DLD1 (cell line): ENCODE results near the gene CFAP20.
"Not testable (repeated sequence)": the region's sequence is repeated elsewhere in the genome, so short reads cannot be mapped to it uniquely, and the experiment has no call there.

Source experiments
- in situ Hi-C: cut with HindIII; loops from 2 replicates; pipeline ENCODE4 v1.10.0; 2017; ENCODE audit warnings: low sequenced_read_pairs

CFAP20 gene

GRCh38 chr16:58098207-58099096, 30.7 kb downstream of the CFAP20 start:
- in situ Hi-C loops = no loop called here

DNA sequence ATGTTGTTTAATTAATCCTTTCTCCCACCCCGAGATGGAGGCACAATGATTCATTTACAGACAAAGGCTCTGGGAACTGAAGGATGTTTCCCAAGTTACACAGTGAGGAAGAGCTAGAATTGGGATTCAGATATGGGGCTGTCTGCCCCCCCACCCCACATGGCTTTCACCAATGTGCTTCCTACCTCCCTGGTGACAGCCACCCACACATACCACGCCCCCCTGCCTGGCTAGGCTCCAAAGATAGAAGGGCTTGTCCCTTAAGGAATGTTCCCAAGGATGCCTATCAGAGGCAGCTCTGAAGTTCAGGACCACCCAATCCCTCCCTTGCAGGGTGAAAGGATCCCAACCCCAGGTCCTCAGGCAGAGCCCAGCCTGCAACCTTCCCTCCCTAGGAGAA, 32.9 kb downstream of the CFAP20 start:
- in situ Hi-C loops = no loop called here

- in situ Hi-C loops = not testable (repeated sequence)
Measured at GRCh38 chr16:58095575-58095960, 33.6 kb downstream of the CFAP20 start.

DNA sequence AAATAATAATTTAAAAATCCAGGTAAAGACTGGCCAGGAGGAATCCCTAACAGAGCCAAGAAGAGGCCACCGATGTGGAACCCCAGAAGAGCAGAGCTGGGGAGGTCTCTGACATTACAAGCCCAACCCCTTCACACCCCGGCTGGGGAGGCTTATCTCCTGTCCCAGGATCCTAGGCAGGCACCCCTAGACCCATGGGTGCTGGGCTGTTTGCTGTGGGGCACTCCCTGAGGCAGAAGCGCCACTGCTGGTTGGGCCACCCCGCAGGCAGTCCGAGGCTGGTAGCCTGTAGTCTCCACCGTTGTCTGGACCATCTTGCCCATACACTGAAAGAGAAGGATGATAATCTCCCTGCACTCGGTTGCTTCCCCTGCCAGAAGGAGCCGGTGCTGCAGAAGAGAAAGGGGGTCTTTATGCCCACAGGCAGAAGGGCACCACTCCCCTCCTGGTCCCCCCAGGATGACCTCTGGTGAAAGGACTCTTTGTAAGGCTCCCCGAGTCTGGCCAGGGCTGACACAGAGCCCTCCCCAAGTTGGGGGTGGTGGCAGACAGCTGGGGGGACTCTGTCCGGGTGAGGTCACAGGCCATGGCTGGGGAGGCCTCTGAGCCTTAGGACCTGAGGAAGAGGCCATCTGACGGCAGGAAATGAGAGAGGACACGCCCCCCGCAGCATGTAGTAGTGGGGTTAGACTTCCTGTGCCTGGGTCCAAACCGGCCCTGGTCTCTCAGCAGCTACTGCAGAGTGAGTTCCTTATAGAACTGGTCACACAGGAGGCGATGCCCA, 34.2 kb downstream of the CFAP20 start:
- in situ Hi-C loops = no loop called here

- in situ Hi-C loops = no loop called here
Measured at GRCh38 chr16:58094026-58094425, 35.2 kb downstream of the CFAP20 start.

GRCh38 chr16:58090396-58090795, 38.8 kb downstream of the CFAP20 start:
- in situ Hi-C loops = not testable (repeated sequence)

- in situ Hi-C loops = no loop called here
Measured at GRCh38 chr16:58088091-58088490, 41.1 kb downstream of the CFAP20 start.

- in situ Hi-C loops = no loop called here
Measured at GRCh38 chr16:58087209-58087913, 41.8 kb downstream of the CFAP20 start.

GRCh38 chr16:58086381-58087208, 42.6 kb downstream of the CFAP20 start:
- in situ Hi-C loops = no loop called here

GRCh38 chr16:58085584-58086251, 43.5 kb downstream of the CFAP20 start:
- in situ Hi-C loops = no loop called here

GRCh38 chr16:58085171-58085570, 44.0 kb downstream of the CFAP20 start:
- in situ Hi-C loops = no loop called here

- in situ Hi-C loops = no loop called here
Measured at GRCh38 chr16:58084635-58085034, 44.5 kb downstream of the CFAP20 start.

GRCh38 chr16:58082381-58082780, 46.8 kb downstream of the CFAP20 start:
- in situ Hi-C loops = no loop called here

GRCh38 chr16:58080657-58081056, 48.5 kb downstream of the CFAP20 start:
- in situ Hi-C loops = not testable (repeated sequence)

DNA sequence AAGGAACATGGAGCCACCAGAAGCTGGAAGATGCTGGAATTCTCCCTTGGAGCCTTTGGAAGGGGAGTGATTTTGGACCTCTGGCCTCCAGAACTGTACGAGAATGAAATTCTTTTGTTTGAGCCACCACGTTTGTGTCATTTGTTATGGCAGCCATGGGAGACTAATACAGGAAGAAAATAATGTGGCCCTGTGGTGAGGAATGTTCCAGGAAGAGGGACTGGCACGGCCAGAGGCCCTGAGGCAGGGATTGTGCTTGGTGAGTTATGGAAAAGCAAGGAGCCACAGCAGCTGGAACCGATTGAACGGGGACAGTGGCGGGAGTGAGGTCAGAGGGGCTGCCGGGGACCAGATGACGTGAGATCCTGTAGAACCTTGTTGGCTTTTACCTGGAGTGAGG, 51.4 kb downstream of the CFAP20 start:
- in situ Hi-C loops = no loop called here

GRCh38 chr16:58076514-58076913, 52.7 kb downstream of the CFAP20 start:
- in situ Hi-C loops = no loop called here

DNA sequence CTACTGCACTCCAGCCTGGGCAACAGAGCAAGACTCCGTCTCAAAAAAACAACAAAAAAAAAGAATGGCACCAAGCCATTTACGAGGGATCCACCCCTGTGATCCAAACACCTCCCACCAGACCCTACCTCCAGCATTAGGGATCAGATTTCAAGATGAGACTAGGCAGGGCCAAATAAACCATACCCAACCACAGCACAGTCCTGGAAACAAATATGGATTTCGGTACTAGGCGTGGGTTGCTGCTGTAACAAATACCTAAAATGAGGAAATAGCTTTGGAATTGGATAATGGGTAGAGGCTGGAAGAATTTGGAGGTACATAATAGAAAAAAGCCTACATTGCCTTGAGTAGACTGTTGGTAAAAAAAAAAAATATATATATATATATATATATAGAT, 54.5 kb downstream of the CFAP20 start:
- in situ Hi-C loops = no loop called here

GRCh38 chr16:58073086-58073485, 56.1 kb downstream of the CFAP20 start:
- in situ Hi-C loops = not testable (repeated sequence)

- in situ Hi-C loops = not testable (repeated sequence)
Measured at GRCh38 chr16:58072134-58072533, 57.0 kb downstream of the CFAP20 start.

DNA sequence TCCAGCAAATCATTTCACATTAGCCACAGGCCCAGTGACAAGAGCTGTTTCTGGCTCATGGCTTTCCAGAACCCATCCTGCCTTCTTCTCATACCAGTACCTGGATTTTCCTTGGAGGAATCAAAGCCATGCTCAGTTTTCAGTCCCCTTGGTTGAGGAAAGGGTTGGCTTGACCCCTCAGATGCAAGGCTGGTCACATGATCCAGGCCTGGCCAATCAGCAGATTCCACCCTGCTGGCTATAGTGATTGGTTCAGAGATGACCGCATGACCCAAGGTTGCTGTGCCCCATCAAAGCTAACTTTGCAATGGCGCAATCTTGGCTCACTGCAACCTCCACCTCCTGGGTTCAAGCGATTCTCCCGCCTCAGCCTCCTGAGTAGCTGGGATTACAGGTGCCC, 58.6 kb downstream of the CFAP20 start:
- in situ Hi-C loops = no loop called here
